Gastrocnemius medialis (tissue), 4 donors: ENCODE data around the gene CASP4. TPM values are rescaled to one million over a fixed set of nuclear protein-coding genes. Genes with fewer than 3 reads are reported as not detected.

Source experiments
- ATAC-seq, 2 donors: fragments of 150-250 bp; one replicate each; pipeline ENCODE4 v1.9.1; 2016
- DNase-seq, 2 donors: peaks; one replicate each; pipeline ENCODE4 v3.0.0-alpha.2; 2019
- H3K27ac ChIP-seq, 4 donors: fragments of 200-600 bp; sonication (generic); 1 replicate in 1 of 4; 2 replicates in 3 of 4; pipeline ENCODE4 v1.5.1; 2016 to 2018; ENCODE audit warnings: mild to moderate bottlenecking in 2 of 4, moderate library complexity in 1 of 4
- H3K27me3 ChIP-seq, 3 donors: fragments of 200-600 bp; sonication (generic) in 2 of 3; 1 replicate in 1 of 3; 2 replicates in 2 of 3; pipeline versions ENCODE4 v1.5.1 to v1.6.0; 2016 to 2019; ENCODE audit warnings: mild to moderate bottlenecking in 1 of 3, moderate library complexity in 1 of 3
- H3K36me3 ChIP-seq, 2 donors: fragments of 200-600 bp; sonication (generic) in 1 of 2; one replicate each; pipeline ENCODE4 v1.5.1; 2017 to 2018
- H3K4me1 ChIP-seq, 2 donors: fragments of 200-600 bp; sonication (generic) in 1 of 2; one replicate each; pipeline ENCODE4 v1.5.1; 2016 to 2017; ENCODE audit warnings: mild to moderate bottlenecking in 2 of 2
- H3K4me3 ChIP-seq, 4 donors: fragments of 200-600 bp; sonication (generic) in 3 of 4; 1 replicate in 1 of 4; 2 replicates in 3 of 4; pipeline ENCODE4 v1.5.1; 2016 to 2019; ENCODE audit warnings: mild to moderate bottlenecking in 2 of 4
- H3K9me3 ChIP-seq, 3 donors: fragments of 200-600 bp; sonication (generic) in 2 of 3; 1 replicate in 1 of 3; 2 replicates in 2 of 3; pipeline ENCODE4 v1.5.1; 2016 to 2019
- POLR2A ChIP-seq, 2 donors: fragments of 450-650 bp; IDR thresholded peaks; one replicate each; pipeline ENCODE4 v1.6.1; 2017; ENCODE audit warnings: antibody characterized with exemption in 2 of 2, mild to moderate bottlenecking in 2 of 2, moderate library complexity in 2 of 2
- in situ Hi-C, 4 donors: fragments of 200-750 bp; cut with MboI; loops; one replicate each; pipeline versions ENCODE4 v1.15.0 to v1.8.0; 2017; ENCODE audit warnings: low sequenced_read_pairs in 4 of 4
- intact Hi-C: fragments of 100-400 bp; cut with DNase I; formaldehyde crosslinking; loops from one replicate; pipeline ENCODE4 v1.15.1; 2023; ENCODE audit warnings: low total_unique reads
- total RNA-seq, 4 donors: library from RNA; depleted of rRNA; stranded (reverse); fragments of >200 nt; gene quantifications; one replicate each; pipeline versions ENCODE4 v1.1.0 to v1.2.3, GENCODE V29; 2016
- TF ChIP-seq, protein P1 (sequence below), 5 experiments: fragments of 450-650 bp in 3 of 5; fragments of 200-600 bp in 2 of 5; sonication (generic) in 2 of 5; IDR thresholded peaks in 4 of 5; conservative IDR thresholded peaks in 1 of 5; 1 replicate in 4 of 5; 2 replicates in 1 of 5; pipeline ENCODE4 v1.5.1; 2016 to 2019; ENCODE audit warnings: antibody characterized with exemption in 5 of 5, mild to moderate bottlenecking in 3 of 5, moderate library complexity in 3 of 5

Gene CASP4
- total RNA-seq, 4 donors from 2014 or later: 12.0 to 17.2 (median 14.4) TPM

DNA sequence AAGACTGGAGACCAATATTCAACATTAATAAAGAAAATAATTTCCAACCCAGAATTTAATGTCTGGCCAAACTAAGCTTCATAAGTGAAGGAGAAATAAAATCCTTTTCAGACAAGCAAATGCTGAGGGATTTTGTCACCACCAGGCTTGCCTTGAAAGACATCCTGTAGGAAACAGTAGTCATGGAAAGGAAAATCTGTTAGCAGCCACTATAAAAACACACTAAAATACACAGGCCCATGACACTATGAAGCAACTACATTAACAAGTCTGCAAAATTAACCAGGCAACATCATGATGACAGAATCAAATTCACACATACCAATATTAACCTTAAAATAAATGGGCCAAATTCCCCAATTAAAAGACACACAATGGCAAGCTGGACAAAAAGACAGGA, 2.4 kb upstream of the CASP4 start:
- no peak for TF ChIP-seq POLR2A (IDR thresholded peaks at IDR 0.05)
- TF ChIP-seq, protein P1, sequence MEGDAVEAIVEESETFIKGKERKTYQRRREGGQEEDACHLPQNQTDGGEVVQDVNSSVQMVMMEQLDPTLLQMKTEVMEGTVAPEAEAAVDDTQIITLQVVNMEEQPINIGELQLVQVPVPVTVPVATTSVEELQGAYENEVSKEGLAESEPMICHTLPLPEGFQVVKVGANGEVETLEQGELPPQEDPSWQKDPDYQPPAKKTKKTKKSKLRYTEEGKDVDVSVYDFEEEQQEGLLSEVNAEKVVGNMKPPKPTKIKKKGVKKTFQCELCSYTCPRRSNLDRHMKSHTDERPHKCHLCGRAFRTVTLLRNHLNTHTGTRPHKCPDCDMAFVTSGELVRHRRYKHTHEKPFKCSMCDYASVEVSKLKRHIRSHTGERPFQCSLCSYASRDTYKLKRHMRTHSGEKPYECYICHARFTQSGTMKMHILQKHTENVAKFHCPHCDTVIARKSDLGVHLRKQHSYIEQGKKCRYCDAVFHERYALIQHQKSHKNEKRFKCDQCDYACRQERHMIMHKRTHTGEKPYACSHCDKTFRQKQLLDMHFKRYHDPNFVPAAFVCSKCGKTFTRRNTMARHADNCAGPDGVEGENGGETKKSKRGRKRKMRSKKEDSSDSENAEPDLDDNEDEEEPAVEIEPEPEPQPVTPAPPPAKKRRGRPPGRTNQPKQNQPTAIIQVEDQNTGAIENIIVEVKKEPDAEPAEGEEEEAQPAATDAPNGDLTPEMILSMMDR (IDR thresholded peaks at IDR 0.05 in 4 of 5, conservative IDR thresholded peaks at IDR 0.05 in 1 of 5): no peak
- no peaks in the 10 kb centered on the region for H3K9me3 ChIP-seq
- intact Hi-C loops (no loop called here), in situ Hi-C loops (no loop called here)
- ATAC-seq: no peak
- peaks cover 8 to 12% of the 10 kb centered on the region in 2 donors for H3K4me1 ChIP-seq
- H3K27ac ChIP-seq: no peak overlapping the region
- DNase-seq: no peak
- H3K4me3 ChIP-seq: no peak overlapping the region
- H3K36me3 ChIP-seq: no peaks in the 10 kb centered on the region
- no peaks in the 10 kb centered on the region for H3K27me3 ChIP-seq

DNA sequence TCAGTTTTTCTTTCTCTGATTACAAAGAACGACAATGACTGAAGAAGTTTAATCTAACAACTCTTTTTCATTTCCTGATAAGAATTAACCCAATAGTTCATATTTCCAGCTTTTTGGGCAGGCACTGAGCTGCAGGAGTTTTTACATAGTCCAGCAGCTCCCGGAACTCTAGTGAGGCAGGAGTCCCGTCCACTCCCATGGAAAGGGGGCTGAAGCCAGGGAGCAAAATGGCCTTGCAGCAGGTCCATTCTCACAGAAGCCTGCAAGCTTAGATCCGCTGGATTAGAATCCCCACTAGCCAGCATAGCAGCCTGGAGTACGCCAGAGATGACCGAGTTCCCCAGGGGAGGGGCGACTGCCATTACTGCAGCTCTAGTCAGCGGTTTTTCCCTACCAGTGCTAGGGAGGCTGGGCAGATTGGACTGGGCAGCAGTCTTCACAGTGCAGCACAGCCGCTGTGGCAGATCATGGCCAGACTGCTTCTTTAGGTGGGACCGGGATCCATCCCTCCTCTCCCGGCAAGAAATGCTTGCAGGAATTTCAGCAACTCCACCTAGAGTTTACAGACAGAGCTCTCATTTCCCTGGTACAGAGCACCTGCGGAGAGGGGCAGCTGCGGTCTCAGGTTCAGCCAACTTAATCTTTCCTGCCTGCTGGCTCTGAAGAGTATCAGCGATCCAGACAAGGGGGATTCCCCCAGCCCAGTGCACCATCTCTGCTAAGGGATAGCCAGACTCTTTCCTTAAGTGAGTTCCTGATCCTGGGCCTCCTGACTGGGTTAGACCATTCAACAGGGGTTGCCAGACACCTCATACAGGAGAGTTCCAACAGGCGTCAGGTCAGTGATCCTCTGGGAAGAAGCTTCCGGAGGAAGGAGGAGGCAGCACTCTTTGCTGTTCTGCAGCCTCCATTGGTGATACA, 742 bp upstream of the CASP4 start:
- H3K27me3 ChIP-seq: no peaks in the 10 kb centered on the region
- DNase-seq (peak in 1 of 2 donors; percentile 14), ATAC-seq (peak; percentile 56 to 61)
- peak overlapping the region; percentile 51 to 61 (median 58) for H3K4me3 ChIP-seq
- intact Hi-C loops: loop anchor here (5.0 kb wide), 1 partner anchor 52 kb away; no protein-coding TSS in a partner anchor
- TF ChIP-seq, protein P1 (IDR thresholded peaks at IDR 0.05 in 4 of 5, conservative IDR thresholded peaks at IDR 0.05 in 1 of 5): no peak
- no peak for TF ChIP-seq POLR2A (IDR thresholded peaks at IDR 0.05)
- no peaks in the 10 kb centered on the region for H3K9me3 ChIP-seq
- no peaks in the 10 kb centered on the region for H3K36me3 ChIP-seq
- H3K4me1 ChIP-seq: peaks cover 12% of the 10 kb centered on the region in 2 donors
- in situ Hi-C loops: no loop called here
- H3K27ac ChIP-seq: peak overlapping the region; percentile 62 to 80 (median 70)

GRCh38 chr11:104967534-104968354, 630 bp downstream of the CASP4 start:
- Histone ChIP-seq H3K36me3 (no peaks in the 10 kb centered on the region), H3K4me1 (peaks cover 12% of the 10 kb centered on the region in 2 donors), H3K4me3 (peak overlapping the region; percentile 51 to 61 (median 58)), H3K9me3 (no peaks in the 10 kb centered on the region), H3K27ac (peak overlapping the region; percentile 62 to 80 (median 70)), H3K27me3 (no peaks in the 10 kb centered on the region)
- peak; percentile 22 to 40 for ATAC-seq
- in situ Hi-C loops (no loop called here), intact Hi-C loops (loop anchor here (5.0 kb wide), 1 partner anchor 50 kb away; no protein-coding TSS in a partner anchor)
- TF ChIP-seq POLR2A (IDR thresholded peaks at IDR 0.05): no peak
- TF ChIP-seq, protein P1 (IDR thresholded peaks at IDR 0.05 in 4 of 5, conservative IDR thresholded peaks at IDR 0.05 in 1 of 5): no peak
- no peak for DNase-seq

DNA sequence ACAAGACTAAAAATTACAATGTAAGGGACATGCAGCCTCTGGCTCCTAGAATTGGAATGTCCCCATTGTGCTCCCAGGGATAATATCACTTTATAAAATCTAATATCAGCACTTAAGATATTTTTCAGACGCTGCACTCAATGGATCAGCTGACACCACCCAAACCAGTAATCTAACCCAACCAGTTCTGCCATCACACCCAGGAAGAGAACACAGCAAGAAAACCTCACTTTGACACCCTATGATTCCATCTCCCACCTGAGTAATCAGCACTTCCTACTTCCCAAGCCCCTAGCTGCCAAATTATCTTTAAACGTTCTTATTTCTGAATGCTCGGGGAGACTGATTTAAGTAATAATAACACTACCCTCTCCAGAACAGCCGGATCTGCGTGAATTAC, 2.6 kb downstream of the CASP4 start:
- Histone ChIP-seq H3K4me1 (peaks cover 12% of the 10 kb centered on the region in 2 donors), H3K27me3 (no peaks in the 10 kb centered on the region), H3K27ac (no peak overlapping the region), H3K9me3 (no peaks in the 10 kb centered on the region), H3K4me3 (peak overlapping the region in 1 of 4 donors; percentile 6), H3K36me3 (no peaks in the 10 kb centered on the region)
- in situ Hi-C loops (no loop called here), intact Hi-C loops (loop anchor here (5.0 kb wide), 1 partner anchor 48 kb away; no protein-coding TSS in a partner anchor)
- TF ChIP-seq POLR2A (IDR thresholded peaks at IDR 0.05): no peak
- TF ChIP-seq, protein P1 (IDR thresholded peaks at IDR 0.05 in 4 of 5, conservative IDR thresholded peaks at IDR 0.05 in 1 of 5): no peak
- DNase-seq: no peak
- ATAC-seq: no peak
